Activated CD4-positive, alpha-beta T cell treated with anti-CD3 and anti-CD28 coated beads, Interleukin-2, amount 50 U/mL, for 16 hours (primary cell): ENCODE results near the gene ADIPOR2.

Experiments
- DNase-seq: peaks from one replicate; pipeline ENCODE4 v3.0.0-alpha.2; 2020

The ADIPOR2 gene

DNA sequence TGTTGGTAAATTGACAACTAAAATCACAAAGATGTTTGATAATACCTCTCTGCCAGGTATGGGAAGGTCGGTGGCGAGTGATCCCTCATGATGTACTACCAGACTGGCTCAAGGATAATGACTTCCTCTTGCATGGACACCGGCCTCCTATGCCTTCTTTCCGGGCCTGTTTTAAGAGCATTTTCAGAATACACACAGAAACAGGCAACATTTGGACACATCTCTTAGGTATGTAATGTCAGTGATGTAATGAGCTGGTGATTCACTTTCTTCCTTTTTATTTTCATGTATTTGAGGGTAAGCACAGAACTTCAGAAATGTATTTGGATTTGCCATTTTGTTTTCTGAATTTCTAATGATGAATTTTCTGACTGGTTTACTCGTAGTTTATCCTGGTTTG lies 86.9 kb downstream of the ADIPOR2 start:
- no peak for DNase-seq

DNA sequence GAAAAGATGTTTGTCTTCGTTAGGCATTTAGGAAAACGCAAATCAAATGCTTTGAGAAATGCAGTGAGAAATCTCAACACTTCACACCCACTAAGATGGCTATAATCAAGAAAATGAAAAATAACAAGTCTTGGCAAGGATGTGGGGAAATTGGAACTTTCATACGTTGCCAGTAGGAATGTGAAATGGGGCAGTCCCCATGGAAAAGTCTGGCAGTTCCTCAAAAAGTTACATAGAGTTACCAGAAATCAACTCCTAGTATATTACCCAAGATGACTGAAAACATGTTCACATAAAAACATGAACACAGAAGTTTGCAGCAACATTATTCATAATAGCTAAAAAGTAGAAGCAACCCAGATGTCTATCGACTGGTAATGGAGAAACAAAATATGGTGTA lies 88.0 kb downstream of the ADIPOR2 start:
- no peak for DNase-seq

DNA sequence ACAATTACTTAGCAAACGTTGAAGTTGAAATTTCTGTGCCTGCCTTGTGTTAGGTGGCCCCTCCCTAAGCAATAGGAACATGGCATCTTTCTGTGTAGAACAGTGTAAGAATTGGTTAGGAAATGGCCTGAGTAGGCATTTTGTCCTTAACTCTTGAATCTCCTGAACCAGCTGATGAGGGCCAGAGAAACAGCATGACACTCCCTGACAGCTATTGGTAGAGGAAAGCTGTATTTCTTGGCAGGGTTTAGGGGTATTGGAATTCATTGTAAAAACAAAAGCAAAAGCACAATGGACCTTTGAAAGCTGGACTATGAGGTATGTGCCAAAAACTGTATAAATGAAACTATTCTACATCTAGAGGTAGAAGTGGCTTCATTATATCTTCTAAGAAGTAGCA lies 88.9 kb downstream of the ADIPOR2 start:
- no peak for DNase-seq

DNA sequence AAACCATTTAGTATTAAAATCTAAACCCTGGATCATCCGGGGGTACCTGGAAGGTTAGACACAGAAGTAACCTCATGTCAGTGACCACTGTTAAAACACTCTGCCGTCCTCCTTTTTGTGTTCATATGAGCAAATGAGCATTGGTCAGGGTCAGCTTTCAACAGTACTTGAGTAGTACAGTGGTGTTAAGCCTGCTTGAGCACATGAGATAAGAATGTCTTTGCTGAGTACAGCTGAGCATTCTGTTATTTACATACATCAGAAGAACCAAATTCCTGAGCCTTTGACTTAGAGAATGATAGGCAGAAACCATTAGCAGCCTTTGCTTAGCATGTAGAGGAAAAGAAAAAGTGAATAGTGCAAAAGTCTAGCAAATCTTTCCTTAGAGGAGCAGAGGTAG lies 90.9 kb downstream of the ADIPOR2 start:
- no peak for DNase-seq

DNA sequence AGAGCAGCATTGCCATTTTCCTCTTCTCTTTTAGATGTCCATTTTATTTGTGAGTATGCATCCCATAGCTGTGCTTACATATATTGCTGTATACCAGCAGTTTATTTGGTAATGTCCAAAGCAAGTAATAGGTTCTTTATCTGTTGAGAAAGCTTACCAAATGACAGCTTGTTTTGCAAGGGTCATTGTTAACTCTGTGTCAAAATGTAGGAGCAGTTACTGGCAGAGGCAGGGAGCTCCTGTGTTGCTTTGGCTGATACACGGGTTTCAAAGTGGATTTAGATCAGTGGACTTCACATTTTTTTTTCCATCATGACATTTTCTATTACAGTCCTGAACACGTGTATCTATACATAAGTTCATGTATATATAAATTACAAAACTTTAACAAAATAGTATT lies 91.3 kb downstream of the ADIPOR2 start:
- DNase-seq, result no peak

DNA sequence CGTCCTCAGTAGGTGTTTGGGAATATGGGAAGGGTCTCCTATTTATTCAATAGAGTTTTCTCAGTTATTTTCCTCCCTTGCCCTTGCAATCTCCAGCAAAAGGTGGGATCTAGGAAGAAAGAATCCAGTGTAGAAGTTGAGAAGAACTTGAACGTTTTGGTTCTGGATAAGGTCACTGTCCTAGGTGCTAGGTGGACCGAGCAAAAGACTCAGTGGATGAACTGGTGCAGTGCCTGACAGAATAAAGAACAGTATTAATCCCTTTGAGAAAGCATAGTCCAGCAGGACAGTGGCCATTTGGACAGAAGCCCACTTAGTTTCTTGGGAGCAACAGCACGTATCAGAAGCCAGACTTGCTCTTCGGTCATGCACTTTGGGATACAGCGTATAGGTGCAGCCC lies 96.8 kb downstream of the ADIPOR2 start:
- no peak for DNase-seq

DNA sequence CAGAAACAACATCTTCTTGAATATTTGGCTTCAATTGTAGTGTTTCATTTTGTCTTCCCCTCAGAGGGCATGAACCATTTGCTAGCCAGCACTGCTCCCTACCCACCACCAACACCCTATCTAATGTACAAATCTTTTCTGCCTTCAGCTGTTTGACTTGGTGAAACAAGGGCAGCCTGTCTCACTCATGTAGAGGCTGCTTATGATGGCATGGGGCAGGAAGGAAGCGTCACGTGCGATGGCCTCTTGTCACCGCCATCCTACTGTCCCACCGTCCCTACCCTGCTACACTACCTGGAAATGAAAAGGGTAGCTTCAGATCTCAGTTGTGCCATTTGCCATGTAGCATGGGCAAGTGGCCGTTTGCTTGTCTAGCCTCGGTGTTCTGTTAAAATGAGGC lies 99.6 kb downstream of the ADIPOR2 start:
- DNase-seq, result no peak

DNA sequence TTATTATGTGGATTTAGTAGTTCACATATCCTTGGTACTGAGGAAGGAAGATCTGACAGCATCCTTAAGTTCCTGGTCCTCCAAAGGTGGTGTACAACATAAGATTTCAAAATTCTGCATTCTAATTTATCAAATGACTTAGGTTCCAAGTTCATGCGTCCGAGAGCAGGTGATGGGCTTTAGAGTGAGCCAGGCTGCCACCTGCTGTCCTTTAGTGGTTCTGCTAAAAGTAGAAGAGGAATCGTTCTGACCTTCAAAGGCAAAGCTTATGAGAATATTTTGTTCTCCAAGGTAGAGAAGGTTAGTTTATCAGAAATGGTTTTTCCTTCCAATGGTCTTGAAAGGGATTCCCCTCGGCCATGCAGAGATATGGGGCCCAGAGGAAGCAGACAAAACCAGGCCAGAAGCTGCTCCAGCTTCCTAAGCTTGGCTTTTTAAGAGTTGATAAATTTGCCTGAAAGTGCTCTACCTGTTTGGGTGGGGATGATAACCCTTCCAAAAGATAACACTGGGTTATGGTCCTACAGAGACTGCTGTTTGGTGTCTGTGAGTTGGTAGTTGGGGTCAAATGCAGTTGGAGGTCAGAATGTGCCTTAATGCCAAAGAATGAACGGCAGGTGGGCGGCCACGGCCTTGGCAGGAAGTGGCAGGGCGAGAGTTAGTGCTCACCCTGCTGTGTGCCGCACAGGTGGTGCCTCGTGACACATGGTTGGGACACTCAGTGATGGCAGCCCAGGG lies 100.4 kb downstream of the ADIPOR2 start:
- DNase-seq, result peak; percentile 69

DNA sequence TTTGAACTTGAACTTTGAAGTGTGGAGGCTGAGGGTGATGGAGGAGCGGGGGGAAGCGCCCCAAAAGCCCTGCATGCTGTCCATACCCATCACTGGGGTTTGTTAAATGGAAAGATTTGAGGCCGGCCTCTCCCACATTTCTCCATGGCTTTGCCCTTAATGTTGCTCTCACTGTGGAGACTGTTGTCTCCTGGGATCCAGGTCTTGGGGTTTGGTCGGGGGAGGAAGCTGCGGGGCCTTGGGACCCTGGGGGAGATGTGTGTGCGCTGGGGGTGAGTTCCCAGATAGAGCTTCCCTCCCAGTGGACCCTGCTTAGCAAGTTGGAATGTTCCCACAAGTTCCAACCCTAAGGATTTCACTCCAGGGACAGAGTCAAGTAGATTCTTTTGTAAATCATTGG lies 101.5 kb downstream of the ADIPOR2 start:
- DNase-seq, result no peak

DNA sequence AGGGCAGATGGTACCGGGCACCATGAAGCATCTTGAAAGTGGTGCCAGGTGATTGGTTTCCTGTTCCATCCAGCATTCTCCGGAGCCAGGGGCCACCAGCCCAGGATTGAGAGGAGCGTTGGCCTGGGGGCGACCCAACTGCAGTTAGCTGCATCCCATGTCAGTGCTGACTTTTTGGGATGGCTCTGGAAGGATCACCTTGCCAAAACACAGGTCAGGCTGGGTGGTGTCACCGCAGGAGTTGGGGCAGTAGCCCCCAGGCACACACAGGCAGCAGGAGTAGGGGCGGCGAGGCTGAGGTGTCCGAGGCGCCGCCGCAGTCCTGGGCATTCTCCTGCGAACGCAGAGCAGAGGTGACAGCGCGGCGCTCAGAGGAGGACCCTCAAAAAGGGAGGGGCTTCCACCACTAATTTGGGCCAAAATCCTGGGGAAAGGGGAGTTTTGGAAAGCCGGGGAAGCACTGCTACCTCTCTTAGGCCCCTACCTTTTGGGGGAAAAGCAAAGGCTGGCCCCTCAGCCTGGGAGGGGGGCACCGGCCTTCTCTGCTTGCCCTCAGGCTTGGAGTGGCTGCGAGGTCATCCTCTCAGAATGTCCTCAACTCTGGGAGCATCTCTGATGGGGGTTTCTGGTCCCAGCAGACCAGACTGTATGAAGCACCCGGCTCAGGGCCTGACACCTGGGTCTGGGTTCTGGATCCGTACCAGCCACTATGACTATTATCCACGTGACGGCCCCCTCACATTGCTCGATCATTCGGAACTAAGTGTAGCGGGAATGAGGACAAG lies 102.7 kb downstream of the ADIPOR2 start:
- no peak for DNase-seq

DNA sequence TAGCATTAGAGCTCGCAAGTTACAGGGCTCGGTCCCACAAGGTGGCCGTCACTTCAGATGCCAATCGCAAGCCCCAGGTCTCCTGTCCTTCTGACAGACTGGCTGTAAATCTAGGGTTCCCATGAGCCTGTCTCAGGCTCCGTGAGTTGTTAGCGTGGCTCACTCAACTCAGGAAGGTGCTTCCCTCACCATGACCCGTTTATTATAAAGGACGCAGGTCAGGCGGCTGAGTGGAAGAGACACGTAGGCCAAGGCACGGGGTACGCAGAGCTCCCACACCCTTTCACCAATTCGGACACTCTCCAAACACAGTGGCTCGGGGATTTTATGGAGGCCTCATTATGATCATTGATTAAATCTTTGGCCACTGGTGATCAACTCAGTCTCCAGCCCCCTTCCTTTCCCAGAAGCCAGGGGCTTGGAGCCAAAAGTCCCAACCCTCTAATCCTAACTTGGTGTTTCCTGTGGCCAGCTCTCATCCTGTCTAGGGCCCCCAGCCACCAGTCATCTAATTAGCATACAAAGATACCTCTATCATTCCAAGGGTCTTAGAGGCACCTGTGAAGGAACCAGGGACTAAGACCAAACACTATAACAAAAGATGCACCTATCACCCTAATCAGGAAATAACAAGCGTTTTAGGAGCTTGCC lies 103.7 kb downstream of the ADIPOR2 start:
- no peak for DNase-seq

DNA sequence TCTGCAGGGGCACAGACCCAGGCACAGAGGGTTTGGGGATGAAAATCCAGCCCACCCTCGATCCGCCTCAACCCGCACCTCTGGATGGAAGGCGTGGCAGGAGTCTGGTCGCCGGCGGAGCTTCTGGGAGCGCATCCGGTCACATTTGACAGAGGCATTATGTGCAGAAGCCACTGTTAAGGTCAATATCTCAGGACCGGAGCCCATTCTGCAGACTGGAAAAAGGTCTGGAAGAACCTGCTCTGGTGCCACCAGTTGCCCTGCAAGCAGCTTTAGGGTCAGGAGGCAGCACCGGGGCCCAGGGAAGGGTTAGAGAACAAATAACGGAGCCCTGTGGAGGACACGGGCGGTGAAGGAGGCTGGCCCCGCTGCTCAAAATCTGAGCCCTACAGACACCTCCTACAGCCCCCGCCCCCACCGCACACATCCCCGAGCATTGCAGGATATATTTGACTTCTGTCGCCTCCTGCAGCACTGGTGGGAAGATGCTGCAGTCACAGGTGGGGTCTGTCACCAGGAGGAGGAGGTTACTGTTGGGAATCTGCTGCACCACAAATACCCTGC lies 104.4 kb downstream of the ADIPOR2 start:
- DNase-seq, result no peak

DNA sequence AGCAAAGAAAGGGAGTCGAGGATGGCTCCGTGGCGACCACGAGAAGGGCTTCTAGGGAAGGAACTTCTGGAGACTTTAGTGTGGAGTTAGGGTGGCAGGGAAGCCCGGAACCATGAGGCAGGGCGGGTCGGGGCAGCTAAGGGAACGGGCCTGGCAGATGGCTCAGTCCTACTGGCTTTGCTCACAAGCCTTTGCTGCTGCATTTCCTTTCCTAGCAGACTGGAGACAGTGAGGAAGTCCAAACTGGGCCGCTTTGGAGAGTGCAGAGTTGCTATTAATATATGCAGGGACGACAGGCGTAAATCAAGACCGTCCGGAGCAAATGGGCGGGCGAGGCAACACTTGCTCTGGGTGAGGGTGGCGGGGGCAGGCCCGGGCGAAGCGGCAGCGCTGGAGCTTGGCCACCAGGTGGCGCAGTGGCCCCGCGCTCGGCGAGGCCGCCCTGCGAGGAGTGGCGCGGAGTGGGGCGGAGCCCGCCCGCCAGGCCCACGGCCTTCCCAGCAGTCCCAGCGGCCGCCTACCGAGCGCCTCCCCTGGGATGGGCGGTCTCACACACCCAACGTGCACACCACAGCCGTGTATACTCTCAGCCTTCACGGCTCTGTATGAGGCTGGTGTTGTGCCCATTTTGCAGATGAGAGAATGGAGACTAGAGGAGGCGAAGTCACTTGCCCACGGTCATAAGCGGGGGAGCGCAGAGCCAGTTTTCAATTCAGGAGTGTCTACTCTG lies 105.1 kb downstream of the ADIPOR2 start:
- peak; percentile 96 for DNase-seq

DNA sequence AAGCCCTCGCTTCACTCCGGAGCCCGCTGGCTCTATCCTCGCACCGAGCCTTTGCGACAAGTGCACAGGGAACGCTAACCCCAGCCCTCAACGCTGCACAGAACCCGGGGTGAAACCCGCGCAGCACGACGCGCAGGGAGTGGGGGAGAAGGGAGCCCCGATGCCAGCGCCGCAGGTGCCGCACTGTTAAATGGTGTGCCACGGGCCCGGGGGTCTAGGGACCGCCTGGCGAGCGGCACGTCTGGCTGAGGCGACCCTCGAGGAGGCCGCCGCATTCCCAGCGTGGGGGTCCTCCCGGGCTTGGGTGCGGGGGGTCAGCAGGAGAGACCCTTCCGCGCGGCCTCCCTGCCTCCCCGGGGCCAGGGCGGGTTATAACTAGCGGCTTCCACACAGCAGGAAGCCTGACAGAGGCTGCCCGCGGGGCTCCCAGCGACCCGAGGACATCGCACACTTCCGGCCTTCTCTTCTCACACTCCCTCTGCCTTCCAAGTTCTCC lies 105.7 kb downstream of the ADIPOR2 start:
- DNase-seq, result peak; percentile 48

DNA sequence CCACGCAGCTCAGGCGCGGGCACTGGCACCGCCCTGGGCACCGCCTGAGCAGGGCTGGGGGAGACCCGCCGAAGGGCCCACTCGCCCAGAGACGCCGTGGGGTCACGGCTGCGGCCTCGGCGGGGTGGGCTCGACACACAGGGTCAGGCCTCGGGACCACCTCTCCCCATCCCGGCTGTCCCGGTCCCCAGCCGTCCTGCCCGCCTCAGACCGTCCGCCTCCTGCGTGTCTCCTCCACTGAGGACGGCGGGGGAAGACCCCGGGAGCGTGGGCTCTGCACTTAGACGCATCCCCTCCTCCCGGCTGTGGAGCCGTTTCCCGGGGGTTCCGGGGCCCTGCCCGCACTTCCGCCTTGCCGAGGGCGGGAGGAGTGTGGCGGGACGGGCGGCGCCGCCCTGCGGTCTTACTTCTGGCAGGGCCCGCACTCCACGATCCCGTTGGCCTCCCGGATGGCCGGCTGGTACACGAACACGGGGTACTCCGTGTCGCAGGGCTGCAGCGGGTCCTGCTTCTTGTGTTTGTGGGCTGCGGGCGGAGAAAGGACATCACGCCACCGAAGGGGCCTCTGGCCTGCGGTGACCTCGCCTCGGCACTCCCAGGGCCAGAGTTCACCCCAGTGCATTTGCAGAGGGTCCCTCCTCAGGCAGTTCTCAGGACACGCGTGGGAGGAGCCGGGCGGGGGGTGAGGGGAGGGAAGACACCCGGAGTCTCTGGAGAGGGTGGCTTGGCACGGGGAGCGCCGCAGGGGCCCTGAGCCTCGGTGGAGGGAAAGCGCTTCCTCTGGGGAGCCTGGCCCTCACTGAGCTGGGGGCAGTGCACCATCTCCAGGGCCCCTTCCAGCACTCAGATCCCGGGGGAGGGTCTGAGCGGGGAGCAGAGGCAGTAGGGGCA lies 106.4 kb downstream of the ADIPOR2 start:
- DNase-seq, result peak; percentile 58

DNA sequence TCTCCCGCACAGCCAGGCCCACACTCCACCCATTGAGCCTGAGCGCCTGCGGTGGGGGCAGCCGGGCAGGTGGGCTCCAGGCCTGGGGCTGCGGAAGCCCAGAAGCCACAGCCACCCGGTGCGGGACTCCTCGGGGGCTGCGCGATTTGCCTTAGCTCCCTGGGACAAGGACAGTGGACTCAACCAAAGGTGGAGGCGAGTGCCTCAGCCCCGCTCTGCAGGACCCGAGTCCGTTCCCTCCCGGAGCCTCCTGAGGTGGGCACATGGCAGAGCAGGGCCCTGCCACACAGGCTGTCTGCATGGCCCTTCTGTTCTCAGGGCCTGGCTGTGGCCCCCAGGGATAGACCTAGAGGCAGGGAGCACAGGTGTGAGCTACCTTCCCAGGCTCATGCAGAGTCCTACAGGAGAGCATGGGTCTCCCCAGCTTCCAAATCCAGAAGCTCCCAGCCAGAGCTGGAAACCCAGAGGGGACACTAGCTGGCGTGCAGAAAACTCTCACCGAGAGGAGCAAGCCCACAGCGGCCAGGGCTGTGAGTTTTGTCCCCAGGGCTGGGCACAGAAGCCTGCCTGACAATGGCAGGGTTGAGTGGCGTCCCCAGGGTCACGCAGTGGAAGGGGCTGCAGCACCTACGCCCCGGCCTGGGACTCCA lies 107.2 kb downstream of the ADIPOR2 start:
- no peak for DNase-seq

DNA sequence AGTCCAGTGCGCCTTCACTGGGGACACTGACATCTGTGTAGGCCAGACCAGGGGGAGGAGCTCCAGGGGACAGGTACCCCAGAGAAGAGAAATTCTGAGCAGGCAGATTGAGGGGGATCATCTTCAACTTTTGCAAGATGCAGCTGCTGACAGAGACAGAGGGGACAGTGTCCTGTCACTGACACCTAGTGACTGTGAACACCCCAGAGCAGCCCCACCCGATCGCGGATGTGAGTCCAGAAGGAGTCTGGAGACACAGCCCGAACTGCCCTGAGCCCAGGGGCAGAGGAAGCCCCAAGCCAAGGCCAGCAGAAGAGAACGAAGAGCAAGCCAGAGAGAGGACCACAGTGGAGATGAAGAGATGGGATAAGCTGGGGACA lies 107.8 kb downstream of the ADIPOR2 start:
- DNase-seq, result no peak

DNA sequence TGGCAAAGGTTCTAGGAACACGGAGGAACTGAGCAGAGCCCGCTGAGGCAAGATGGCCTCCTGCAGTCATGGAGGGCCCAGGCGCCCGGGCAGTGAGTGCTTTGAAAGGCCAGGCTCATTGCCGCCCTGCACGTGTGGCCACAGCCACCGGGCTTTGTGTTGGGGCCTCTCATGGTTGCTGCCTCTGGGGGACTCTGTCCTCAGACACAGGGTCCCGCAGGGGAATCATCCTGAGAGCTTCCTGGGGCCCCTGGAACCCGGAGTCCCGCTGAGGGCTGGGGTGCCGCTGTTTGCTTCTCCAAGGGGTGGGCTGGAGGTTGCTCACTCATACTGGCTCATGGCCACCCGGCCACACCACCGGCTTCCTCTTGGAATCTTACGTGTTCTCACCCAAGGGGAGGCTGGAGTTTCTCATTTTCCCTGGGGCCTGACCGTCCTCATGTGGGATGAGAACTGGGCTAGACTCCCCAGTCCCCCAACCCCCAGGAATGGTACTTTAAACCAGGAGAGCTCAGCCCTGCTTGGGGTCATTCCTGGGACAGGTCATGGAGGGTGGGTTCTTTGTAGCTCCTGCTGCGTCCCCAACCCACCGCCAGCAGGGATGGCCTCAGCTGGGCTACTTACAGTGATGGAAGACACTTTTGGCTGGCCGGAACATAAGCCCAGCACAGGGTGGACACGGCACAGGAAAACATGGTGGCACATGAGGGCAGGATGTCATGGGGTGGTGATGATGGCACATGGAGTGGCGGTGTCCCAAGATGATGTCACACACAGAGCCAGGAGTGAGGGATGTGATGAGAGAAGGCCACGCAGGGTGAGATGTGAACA lies 108.4 kb downstream of the ADIPOR2 start:
- no peak for DNase-seq

DNA sequence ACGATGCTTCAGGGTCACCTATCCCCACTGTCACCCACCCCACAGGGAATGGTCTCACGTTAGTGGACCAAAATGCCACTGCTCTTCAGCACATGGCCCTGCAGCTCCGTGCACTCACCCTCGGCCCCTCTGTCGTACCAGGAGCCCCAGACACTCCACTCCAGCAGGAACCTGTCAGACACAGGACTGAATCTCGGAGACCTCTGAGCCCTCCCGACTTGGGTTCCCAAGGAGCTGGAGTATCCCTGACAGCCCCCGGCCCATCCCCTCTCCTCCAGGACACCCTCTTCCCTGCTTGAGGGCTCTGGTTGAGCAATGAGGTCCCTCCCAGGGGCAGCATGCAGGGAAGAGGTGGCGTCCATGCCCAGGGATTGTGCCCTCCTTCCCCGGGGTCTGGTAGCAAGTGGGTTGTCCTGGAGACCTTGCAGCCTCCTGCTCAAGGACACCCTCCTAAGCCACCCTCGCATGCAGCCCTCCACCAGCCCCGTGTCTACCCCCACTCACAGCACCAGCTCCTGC lies 109.1 kb downstream of the ADIPOR2 start:
- DNase-seq, result no peak
